ENCODE results near the gene HNF4A.
A peak's percentile ranks its signal among the peaks of the same experiment; 100 is the strongest.
"Not testable (repeated sequence)": the region's sequence is repeated elsewhere in the genome, so short reads cannot be mapped to it uniquely, and the experiment has no call there.

The HNF4A gene

DNA sequence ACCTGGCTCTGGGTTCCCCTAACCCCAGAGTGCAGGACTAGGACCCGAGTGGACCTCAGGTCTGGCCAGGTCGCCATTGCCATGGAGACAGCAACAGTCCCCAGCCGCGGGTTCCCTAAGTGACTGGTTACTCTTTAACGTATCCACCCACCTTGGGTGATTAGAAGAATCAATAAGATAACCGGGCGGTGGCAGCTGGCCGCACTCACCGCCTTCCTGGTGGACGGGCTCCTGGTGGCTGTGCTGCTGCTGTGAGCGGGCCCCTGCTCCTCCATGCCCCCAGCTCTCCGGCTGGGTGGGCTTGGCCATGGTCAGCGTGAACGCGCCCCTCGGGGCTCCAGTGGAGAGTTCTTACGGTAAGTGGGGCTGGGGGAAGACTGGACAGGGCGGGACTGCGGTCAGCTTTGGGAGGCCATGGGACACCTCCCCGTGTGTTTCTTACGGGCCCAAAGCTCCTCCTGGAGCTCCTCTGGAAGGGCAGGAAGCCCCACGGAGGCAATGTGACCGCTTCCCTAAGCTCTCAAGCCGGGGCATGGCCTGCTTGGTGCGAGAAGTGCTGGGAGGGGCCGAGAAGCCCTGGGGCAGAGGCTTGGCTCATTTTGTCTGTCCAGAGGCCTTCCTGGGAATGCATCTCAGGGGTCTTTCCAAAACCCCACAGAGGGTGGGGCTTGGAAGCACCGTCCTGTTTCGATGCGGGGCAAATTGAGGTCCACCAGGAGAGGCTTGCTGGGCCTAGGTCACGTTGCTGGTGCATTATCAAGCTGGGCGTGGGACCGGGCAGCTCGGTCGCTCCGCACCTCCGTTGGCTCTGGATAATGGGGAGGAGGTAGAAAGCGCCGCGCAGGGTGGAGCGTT lies at the start of gene HNF4A:
HNF4A (plus strand) TSS at position 202 of the 855 bp plus-strand sequence; CDS start at position 308, 106 bp downstream.
- Histone ChIP-seq H3K4me1 (ENCODE audit: control insufficient read depth, insufficient read depth, low read length) (peaks cover 29% of the 10 kb centered on the region), H3K4me3 (ENCODE audit: low read length) (peak within 1 kb of the TSS; percentile 79), H3K9me3 (ENCODE audit: control insufficient read depth, low read length) (no peaks in the 10 kb centered on the region), H3K27me3 (ENCODE audit: control insufficient read depth, insufficient read depth, low read length) (no peaks in the 10 kb centered on the region), H3K9ac (ENCODE audit: low read length) (peak within 1 kb of the TSS; percentile 88), H3K36me3 (ENCODE audit: control insufficient read depth, insufficient read depth, low read length) (no peaks in the 10 kb centered on the region)

DNA sequence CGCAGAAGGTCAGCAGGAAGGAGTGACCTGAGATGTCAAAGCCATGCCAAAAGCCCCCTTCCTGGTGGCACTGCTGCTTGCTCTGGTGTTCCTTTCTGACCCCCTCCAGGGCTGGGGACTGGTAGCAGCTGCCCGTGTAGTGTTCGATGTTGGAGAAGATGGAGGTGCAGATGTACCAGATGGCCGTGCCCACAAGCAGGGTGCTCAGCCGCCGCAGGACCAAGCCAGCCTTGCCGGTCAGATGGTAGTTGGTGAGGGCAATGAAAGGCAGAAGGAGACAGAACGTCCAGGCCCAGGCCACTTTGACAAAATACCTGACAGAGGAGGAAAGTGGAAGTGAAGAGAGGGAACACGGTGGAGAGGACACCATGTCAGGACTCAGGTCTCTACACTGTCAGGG lies 48.6 kb upstream of the HNF4A start:
- peaks cover 21% of the 10 kb centered on the region for H3K4me1 ChIP-seq (ENCODE audit: control insufficient read depth, insufficient read depth, low read length)
- no peak overlapping the region for H3K9ac ChIP-seq (ENCODE audit: low read length)
- H3K9me3 ChIP-seq (ENCODE audit: control insufficient read depth, low read length): no peaks in the 10 kb centered on the region
- no peak overlapping the region for H3K4me3 ChIP-seq (ENCODE audit: low read length)
- no peaks in the 10 kb centered on the region for H3K36me3 ChIP-seq (ENCODE audit: control insufficient read depth, insufficient read depth, low read length)
- no peaks in the 10 kb centered on the region for H3K27me3 ChIP-seq (ENCODE audit: control insufficient read depth, insufficient read depth, low read length)

DNA sequence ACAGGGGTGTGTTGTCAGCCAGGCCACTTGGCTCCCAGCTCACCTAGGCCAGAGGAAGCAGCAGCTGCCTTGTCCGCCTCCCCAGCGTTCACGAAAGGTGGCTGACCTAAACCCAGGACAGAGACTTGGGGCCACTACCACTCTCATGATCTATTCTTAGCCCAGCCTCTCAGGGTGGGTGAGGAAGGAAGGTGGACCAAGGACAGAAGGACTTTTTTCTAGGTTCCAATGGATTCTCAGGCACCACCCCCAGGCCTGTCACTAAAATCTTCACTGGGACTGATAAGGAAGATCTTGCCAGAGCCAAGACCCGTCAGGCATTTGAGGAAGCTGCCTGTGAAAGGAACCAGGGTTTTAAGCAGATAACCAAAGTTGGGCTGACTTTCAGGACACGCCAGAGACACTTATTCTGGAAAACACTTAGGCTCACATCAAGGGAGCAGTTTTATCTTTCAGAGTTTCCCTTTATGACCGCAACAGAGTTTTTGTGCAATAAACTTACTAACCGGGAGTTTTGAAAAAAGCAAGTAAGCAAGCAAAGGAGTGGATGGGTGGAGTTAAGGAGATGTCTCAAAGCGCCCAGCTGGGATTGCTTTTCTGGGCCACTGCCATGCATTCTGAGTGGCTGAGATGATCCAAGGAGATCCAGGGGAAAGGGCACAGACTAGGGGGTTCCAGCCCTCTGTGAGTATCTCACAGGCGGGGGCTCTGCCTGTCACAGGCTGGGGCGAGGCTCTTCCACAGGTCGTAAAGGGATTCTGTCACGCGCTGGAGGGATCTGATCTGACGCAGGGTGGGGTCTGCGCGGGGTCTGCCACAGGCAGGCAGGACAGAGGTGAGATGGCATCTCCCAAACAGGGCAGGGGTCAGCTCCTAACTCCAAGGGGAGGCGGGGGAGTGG lies 45.5 kb upstream of the HNF4A start:
- H3K36me3 ChIP-seq (ENCODE audit: control insufficient read depth, insufficient read depth, low read length): no peaks in the 10 kb centered on the region
- H3K4me1 ChIP-seq (ENCODE audit: control insufficient read depth, insufficient read depth, low read length): peaks cover 8% of the 10 kb centered on the region
- H3K9ac ChIP-seq (ENCODE audit: low read length): peak overlapping the region; percentile 80
- no peaks in the 10 kb centered on the region for H3K27me3 ChIP-seq (ENCODE audit: control insufficient read depth, insufficient read depth, low read length)
- H3K9me3 ChIP-seq (ENCODE audit: control insufficient read depth, low read length): no peaks in the 10 kb centered on the region
- peak overlapping the region; percentile 98 for H3K4me3 ChIP-seq (ENCODE audit: low read length)

DNA sequence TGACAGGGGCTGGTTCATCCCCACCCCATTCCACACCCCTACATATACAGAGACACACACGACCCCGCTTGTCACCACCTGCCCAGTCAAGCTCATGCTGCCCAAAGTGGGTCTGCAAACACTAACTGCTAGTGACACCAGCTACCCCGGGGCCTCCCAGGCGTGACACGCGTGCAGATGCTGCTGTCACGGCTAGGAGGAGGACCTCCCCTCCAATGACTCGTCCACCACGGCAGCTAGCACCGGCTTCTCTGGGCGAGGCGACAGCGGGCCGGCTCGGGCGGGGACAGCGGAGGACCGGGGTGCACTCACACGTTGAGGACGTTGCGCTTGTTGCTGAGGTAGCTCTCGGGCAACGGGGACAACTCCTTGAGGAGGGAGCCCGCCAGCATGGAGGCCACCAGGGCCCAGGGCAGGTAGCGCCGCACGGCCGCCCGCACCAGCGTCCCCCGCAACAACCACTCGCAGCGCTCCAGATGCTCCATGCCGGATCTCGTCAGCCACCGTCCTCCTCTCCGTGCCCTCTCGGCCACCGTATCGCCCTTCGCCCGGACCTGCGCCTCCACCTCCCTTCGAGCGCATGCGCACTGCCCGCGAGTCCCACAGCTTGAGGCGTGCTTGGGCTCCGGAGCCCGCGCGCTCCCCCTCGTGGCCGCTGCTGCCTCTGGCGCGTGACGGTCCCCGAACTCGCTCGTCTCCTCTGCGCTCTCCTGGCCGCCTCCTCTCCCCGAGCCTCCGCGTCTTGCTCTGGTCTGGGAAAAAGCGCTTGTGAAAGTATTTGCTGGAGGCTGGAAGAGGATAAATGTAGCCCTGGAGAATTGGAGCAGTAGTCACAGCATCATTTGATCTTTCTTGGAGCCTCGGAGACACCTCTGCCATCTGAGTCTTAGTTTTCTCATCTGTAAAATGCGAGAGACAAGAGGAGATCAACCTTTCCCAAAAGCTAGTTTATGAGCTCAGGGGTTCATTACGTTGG lies 44.5 kb upstream of the HNF4A start, which contains the start of gene FITM2:
FITM2 (minus strand) TSS at position 539 of the 976 bp plus-strand sequence; CDS start at position 485, 54 bp downstream.
- peak within 1 kb of the TSS; percentile 80 for H3K9ac ChIP-seq (ENCODE audit: low read length)
- no peaks in the 10 kb centered on the region for H3K9me3 ChIP-seq (ENCODE audit: control insufficient read depth, low read length)
- H3K36me3 ChIP-seq (ENCODE audit: control insufficient read depth, insufficient read depth, low read length): no peaks in the 10 kb centered on the region
- H3K27me3 ChIP-seq (ENCODE audit: control insufficient read depth, insufficient read depth, low read length): no peaks in the 10 kb centered on the region
- peaks cover 8% of the 10 kb centered on the region for H3K4me1 ChIP-seq (ENCODE audit: control insufficient read depth, insufficient read depth, low read length)
- peak within 1 kb of the TSS; percentile 98 for H3K4me3 ChIP-seq (ENCODE audit: low read length)

DNA sequence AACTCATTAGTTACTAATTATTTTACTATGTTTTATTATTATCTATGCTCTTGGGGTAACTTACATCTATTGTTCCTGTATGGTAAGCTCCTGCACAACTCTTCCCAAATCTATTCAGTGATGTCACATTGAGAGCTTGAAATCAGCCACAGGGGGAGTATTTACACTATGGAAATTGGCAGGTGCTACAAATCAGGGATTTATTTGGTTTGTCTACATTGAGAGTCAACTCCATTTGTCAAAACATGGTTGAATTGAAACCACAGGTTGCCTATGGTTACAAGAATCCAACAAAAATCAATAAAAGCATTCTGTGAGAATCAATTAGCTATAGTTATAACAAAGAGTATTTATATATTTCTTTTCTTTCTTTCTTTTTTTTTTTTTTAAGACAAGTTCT lies 40.6 kb upstream of the HNF4A start:
- no peak overlapping the region for H3K9ac ChIP-seq (ENCODE audit: low read length)
- peaks cover 7% of the 10 kb centered on the region for H3K4me1 ChIP-seq (ENCODE audit: control insufficient read depth, insufficient read depth, low read length)
- H3K27me3 ChIP-seq (ENCODE audit: control insufficient read depth, insufficient read depth, low read length): no peaks in the 10 kb centered on the region
- H3K4me3 ChIP-seq (ENCODE audit: low read length): no peak overlapping the region
- H3K36me3 ChIP-seq (ENCODE audit: control insufficient read depth, insufficient read depth, low read length): no peaks in the 10 kb centered on the region
- no peaks in the 10 kb centered on the region for H3K9me3 ChIP-seq (ENCODE audit: control insufficient read depth, low read length)

DNA sequence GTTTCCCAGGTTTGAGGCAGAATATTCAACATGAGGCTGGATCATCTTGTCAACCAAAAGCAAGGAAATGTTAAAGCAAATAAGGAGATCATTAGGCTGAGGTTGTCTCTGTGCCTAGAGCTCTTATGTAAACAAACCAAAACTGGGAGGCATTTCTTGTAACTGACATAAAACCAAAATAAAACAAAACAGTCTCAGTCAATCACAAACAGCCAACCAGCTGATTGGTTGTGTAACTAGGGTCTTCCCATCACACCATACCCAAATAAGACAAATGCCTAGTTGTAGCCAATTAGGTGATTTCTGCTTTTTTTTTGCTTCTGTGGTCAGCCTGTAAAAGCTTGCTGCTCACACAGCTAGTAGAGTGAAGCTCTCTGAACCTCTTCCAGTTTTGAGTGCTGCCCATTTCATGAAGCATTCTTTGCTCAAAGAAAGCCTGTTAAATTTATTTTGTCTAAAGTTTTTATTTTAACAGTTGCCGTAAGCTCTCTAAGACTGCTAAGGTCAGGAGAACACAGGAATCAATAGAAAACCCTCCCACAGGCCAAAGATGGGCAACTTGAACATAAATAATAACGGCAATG lies 35.6 kb upstream of the HNF4A start:
- Histone ChIP-seq H3K9me3 (ENCODE audit: control insufficient read depth, low read length) (no peaks in the 10 kb centered on the region), H3K4me1 (ENCODE audit: control insufficient read depth, insufficient read depth, low read length) (no peaks in the 10 kb centered on the region), H3K4me3 (ENCODE audit: low read length) (no peak overlapping the region), H3K9ac (ENCODE audit: low read length) (no peak overlapping the region), H3K27me3 (ENCODE audit: control insufficient read depth, insufficient read depth, low read length) (no peaks in the 10 kb centered on the region), H3K36me3 (ENCODE audit: control insufficient read depth, insufficient read depth, low read length) (no peaks in the 10 kb centered on the region)

DNA sequence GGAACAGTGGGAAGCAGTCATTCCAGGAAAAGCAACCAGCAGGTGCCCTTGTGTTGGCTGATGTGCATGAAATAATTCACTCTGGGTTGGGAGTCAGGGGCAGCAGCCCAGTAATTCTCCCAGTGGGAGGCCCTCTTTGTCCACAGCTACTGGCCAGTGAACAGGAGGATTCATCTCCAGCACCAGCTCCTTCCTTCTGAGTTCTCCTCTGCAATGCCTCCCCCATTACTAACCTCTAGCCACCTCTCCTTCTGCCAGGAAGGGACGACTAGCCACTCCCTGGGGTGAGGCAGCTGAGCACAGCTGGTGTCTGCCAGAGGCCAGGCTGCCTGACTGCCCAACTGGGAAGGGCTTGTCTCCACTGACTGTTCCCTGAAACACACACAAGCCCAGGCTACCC lies 31.2 kb upstream of the HNF4A start:
- no peaks in the 10 kb centered on the region for H3K9me3 ChIP-seq (ENCODE audit: control insufficient read depth, low read length)
- H3K27me3 ChIP-seq (ENCODE audit: control insufficient read depth, insufficient read depth, low read length): peaks cover 6% of the 10 kb centered on the region
- H3K36me3 ChIP-seq (ENCODE audit: control insufficient read depth, insufficient read depth, low read length): no peaks in the 10 kb centered on the region
- H3K4me3 ChIP-seq (ENCODE audit: low read length): no peak overlapping the region
- H3K9ac ChIP-seq (ENCODE audit: low read length): no peak overlapping the region
- H3K4me1 ChIP-seq (ENCODE audit: control insufficient read depth, insufficient read depth, low read length): no peaks in the 10 kb centered on the region

DNA sequence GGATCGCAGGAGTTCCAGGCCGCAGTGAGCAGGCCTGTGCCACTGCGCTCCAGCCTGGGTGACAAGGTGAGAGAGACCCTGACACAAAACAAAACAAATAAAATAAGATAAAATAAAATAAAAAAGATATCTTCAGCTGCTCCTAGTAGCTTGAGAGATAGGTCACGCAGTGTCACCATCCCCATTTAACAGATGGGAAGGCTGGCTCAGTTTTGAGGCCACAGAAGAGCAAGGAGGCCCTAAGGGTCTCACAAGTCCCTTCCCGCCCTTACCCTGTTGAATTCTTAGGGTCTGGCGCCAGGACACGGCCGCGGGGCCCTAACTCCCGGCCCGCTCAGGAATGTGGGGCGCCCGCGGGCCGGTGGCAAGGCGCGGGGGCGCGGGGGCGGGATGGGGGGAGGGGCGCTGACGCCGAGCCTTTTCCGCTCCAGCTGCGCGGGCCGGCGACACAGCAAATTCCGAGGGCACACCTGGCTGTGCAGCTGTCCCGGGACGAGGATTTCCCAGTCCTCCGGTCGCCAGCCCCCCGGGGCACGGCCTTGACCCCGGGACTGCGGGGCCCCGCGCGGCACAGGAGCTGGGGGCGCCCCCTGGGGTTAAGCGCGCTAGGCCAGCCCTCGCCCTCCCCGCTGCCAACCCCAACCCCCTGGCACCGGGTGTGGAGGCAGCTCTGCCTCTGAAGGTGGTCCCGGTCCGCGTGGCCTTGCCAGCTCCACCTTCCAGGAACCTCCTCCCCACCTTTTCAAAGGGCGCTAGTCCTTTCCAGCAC lies 28.9 kb upstream of the HNF4A start:
- no peak overlapping the region for H3K4me3 ChIP-seq (ENCODE audit: low read length)
- H3K36me3 ChIP-seq (ENCODE audit: control insufficient read depth, insufficient read depth, low read length): no peaks in the 10 kb centered on the region
- no peaks in the 10 kb centered on the region for H3K9me3 ChIP-seq (ENCODE audit: control insufficient read depth, low read length)
- peak overlapping the region; percentile 57 for H3K9ac ChIP-seq (ENCODE audit: low read length)
- no peaks in the 10 kb centered on the region for H3K4me1 ChIP-seq (ENCODE audit: control insufficient read depth, insufficient read depth, low read length)
- H3K27me3 ChIP-seq (ENCODE audit: control insufficient read depth, insufficient read depth, low read length): peaks cover 11% of the 10 kb centered on the region

DNA sequence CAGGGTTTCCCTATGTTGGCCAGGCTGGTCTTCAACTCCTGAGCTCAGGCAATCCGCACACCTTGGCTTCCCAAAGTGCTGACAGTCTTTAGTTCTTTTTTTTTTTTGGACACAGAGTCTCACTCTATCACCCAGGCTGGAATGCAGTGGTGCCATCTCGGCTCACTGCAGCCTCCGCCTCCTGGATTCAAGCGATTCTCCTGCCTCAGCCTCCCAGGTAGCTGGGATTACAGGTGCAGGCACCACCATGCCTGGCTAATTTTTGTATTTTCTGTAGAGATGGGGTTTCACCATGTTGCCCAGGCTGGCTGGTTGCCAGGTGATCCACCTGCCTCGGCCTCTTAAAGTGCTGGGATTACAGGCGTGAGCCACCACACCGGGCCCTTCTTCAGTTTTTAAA lies 27.8 kb upstream of the HNF4A start:
- H3K36me3 ChIP-seq (ENCODE audit: control insufficient read depth, insufficient read depth, low read length); H3K9me3 ChIP-seq (ENCODE audit: control insufficient read depth, low read length); H3K4me3 ChIP-seq (ENCODE audit: low read length); H3K4me1 ChIP-seq (ENCODE audit: control insufficient read depth, insufficient read depth, low read length); H3K9ac ChIP-seq (ENCODE audit: low read length): not testable (repeated sequence)
- peaks cover 11% of the 10 kb centered on the region for H3K27me3 ChIP-seq (ENCODE audit: control insufficient read depth, insufficient read depth, low read length)

DNA sequence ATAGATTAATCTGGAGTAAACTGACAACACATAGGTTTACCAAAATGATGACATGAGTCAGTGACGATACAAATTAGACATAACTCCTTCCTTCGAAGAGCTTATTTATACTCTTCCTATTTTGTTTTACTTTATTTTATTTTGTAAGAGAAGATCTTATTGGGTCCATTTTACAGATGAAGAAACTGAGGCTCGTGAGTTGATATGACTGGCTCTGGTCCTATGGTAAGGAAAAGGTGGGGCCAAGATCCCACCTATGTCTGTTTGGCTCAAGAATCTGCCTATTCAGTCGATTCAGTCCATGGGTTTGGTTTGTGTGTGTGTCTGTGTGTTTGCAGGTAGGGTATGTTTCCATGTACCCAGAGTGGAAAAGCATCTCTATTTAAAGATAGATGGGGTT lies 27.1 kb upstream of the HNF4A start:
- H3K9me3 ChIP-seq (ENCODE audit: control insufficient read depth, low read length): no peaks in the 10 kb centered on the region
- no peaks in the 10 kb centered on the region for H3K36me3 ChIP-seq (ENCODE audit: control insufficient read depth, insufficient read depth, low read length)
- no peaks in the 10 kb centered on the region for H3K4me1 ChIP-seq (ENCODE audit: control insufficient read depth, insufficient read depth, low read length)
- no peak overlapping the region for H3K9ac ChIP-seq (ENCODE audit: low read length)
- H3K4me3 ChIP-seq (ENCODE audit: low read length): no peak overlapping the region
- H3K27me3 ChIP-seq (ENCODE audit: control insufficient read depth, insufficient read depth, low read length): peaks cover 11% of the 10 kb centered on the region
